GM23338 (cell line): Measurements from ENCODE around the gene FUT2. TPM values are rescaled to one million over a fixed set of nuclear protein-coding genes. Genes with fewer than 3 reads are reported as not detected.

ENCODE experiments used
- ATAC-seq: fragments of 200-7000 bp; cut with Tn5 transposase; 3 replicates; pipeline ENCODE4 v1.9.1; 2020
- DNase-seq: peaks from one replicate; pipeline ENCODE4 v3.0.0-alpha.2; 2015; ENCODE audit warnings: low spot score
- H2AFZ ChIP-seq: fragments of 200-600 bp; sonication (generic); 2 replicates; pipeline ENCODE4 v1.8.0; 2016; ENCODE audit warnings: antibody characterized with exemption, mild to moderate bottlenecking, moderate library complexity
- H3F3A ChIP-seq: fragments of 200-600 bp; sonication (generic); replicated peaks from 2 replicates; pipeline ENCODE4 v1.8.0; 2017; ENCODE audit warnings: antibody characterized with exemption, mixed run types, low read depth
- H3K27ac ChIP-seq: fragments of 200-600 bp; sonication (generic); 2 replicates; pipeline ENCODE4 v1.6.1; 2016; ENCODE audit warnings: low read depth
- H3K27me3 ChIP-seq: fragments of 200-600 bp; sonication (generic); 2 replicates; pipeline ENCODE4 v1.8.0; 2016; ENCODE audit warnings: mild to moderate bottlenecking, mixed run types, moderate library complexity; ENCODE audit not compliant: insufficient read depth
- H3K36me3 ChIP-seq: fragments of 200-600 bp; sonication (generic); 2 replicates; pipeline ENCODE4 v1.8.0; 2016; ENCODE audit warnings: mild to moderate bottlenecking; ENCODE audit not compliant: insufficient read depth
- H3K4me1 ChIP-seq: fragments of 200-600 bp; sonication (generic); 2 replicates; pipeline ENCODE4 v1.8.0; 2016; ENCODE audit warnings: mild to moderate bottlenecking, moderate library complexity; ENCODE audit not compliant: insufficient read depth
- H3K4me2 ChIP-seq: fragments of 200-600 bp; sonication (generic); 2 replicates; pipeline ENCODE4 v1.7.1; 2017; ENCODE audit warnings: mixed run types
- H3K4me3 ChIP-seq: fragments of 200-600 bp; sonication (generic); 2 replicates; pipeline ENCODE4 v1.6.1; 2016; ENCODE audit warnings: mixed run types
- H3K79me2 ChIP-seq: fragments of 200-600 bp; sonication (generic); replicated peaks from 2 replicates; pipeline ENCODE4 v1.8.0; 2017; ENCODE audit warnings: mild to moderate bottlenecking; ENCODE audit not compliant: insufficient read depth
- H3K9me2 ChIP-seq: fragments of 200-600 bp; sonication (generic); 2 replicates; pipeline ENCODE4 v1.8.0; 2017; ENCODE audit not compliant: insufficient read depth
- H4K20me1 ChIP-seq: fragments of 200-600 bp; sonication (generic); replicated peaks from 2 replicates; pipeline ENCODE4 v1.8.0; 2017; ENCODE audit warnings: mild to moderate bottlenecking; ENCODE audit not compliant: insufficient read depth
- H3K27ac Mint-ChIP-seq: 2 replicates; pipeline ENCODE4 v1.8.0; 2020; ENCODE audit warnings: inconsistent platforms, mild to moderate bottlenecking, moderate library complexity, mixed read lengths
- H3K27me3 Mint-ChIP-seq: 3 replicates; pipeline ENCODE4 v1.8.0; 2022; ENCODE audit warnings: low read depth, mild to moderate bottlenecking, moderate library complexity, mixed read lengths, inconsistent platforms; ENCODE audit not compliant: insufficient read depth, poor library complexity
- H3K36me3 Mint-ChIP-seq: 3 replicates; pipeline ENCODE4 v1.8.0; 2021; ENCODE audit warnings: low read depth, mild to moderate bottlenecking, inconsistent platforms, moderate library complexity, mixed read lengths
- H3K4me1 Mint-ChIP-seq: 3 replicates; pipeline ENCODE4 v1.8.0; 2020; ENCODE audit warnings: mild to moderate bottlenecking, inconsistent platforms, mixed read lengths
- H3K4me3 Mint-ChIP-seq: 3 replicates; pipeline ENCODE4 v1.8.0; 2021; ENCODE audit warnings: moderate library complexity, mild to moderate bottlenecking, inconsistent platforms, mixed read lengths
- H3K9me3 Mint-ChIP-seq: 3 replicates; pipeline ENCODE4 v1.8.0; 2020; ENCODE audit warnings: moderate library complexity, mild to moderate bottlenecking, inconsistent platforms, mixed read lengths
- JUNB ChIP-seq: IDR thresholded peaks from one replicate; pipeline ENCODE4 v1.6.1; 2016; ENCODE audit warnings: antibody characterized with exemption; ENCODE audit not compliant: unreplicated experiment
- POLR2AphosphoS5 ChIP-seq: IDR thresholded peaks from 2 replicates; pipeline ENCODE4 v1.6.1; 2016; ENCODE audit warnings: antibody characterized with exemption, low read depth
- ZNF114 ChIP-seq: fragments of 250-450 bp; sonication (Bioruptor Pico); IDR thresholded peaks from 2 replicates; pipeline ENCODE4 v1.5.0; 2020; ENCODE audit warnings: mild to moderate bottlenecking, moderate library complexity
- polyA plus RNA-seq: library from polyadenylated mRNA; unstranded; fragments of >200 nt; fragmentation: Nextera tagmentation; extraction: Ambion mirVana; gene quantifications from 2 replicates; pipeline ENCODE4 v1.2.1, GENCODE V29; 2016
- total RNA-seq: library from RNA; depleted of rRNA; stranded (reverse); fragments of >200 nt; shearing (Covaris generic); gene quantifications from 2 replicates; pipeline ENCODE4 v1.2.3, GENCODE V29; 2014
- TF ChIP-seq, protein P1 (sequence below): IDR thresholded peaks from one replicate; pipeline ENCODE4 v1.6.1; 2018; ENCODE audit warnings: antibody characterized with exemption; ENCODE audit not compliant: unreplicated experiment
- TF ChIP-seq, protein P2 (sequence below), 2 experiments: fragments of 200-600 bp in 1 of 2; sonication (generic) in 1 of 2; conservative IDR thresholded peaks; 2 replicates each; pipeline versions ENCODE4 v1.5.1 to v1.6.1; 2016 to 2017; ENCODE audit warnings: antibody characterized with exemption in 2 of 2, low read depth in 2 of 2, mild to moderate bottlenecking in 2 of 2, moderate library complexity in 1 of 2
- TF ChIP-seq, protein P3 (sequence below): IDR thresholded peaks from 2 replicates; pipeline ENCODE4 v1.6.1; 2016; ENCODE audit warnings: antibody characterized with exemption
- TF ChIP-seq, protein P4 (sequence below): fragments of 250-450 bp; sonication (Bioruptor Pico); IDR thresholded peaks from 2 replicates; pipeline ENCODE4 v1.5.0; 2020; ENCODE audit warnings: mild to moderate bottlenecking, moderate library complexity

The FUT2 gene
- total and polyA plus RNA-seq, 2 experiments from 2014 or later, result 5.0 to 5.6 TPM

DNA sequence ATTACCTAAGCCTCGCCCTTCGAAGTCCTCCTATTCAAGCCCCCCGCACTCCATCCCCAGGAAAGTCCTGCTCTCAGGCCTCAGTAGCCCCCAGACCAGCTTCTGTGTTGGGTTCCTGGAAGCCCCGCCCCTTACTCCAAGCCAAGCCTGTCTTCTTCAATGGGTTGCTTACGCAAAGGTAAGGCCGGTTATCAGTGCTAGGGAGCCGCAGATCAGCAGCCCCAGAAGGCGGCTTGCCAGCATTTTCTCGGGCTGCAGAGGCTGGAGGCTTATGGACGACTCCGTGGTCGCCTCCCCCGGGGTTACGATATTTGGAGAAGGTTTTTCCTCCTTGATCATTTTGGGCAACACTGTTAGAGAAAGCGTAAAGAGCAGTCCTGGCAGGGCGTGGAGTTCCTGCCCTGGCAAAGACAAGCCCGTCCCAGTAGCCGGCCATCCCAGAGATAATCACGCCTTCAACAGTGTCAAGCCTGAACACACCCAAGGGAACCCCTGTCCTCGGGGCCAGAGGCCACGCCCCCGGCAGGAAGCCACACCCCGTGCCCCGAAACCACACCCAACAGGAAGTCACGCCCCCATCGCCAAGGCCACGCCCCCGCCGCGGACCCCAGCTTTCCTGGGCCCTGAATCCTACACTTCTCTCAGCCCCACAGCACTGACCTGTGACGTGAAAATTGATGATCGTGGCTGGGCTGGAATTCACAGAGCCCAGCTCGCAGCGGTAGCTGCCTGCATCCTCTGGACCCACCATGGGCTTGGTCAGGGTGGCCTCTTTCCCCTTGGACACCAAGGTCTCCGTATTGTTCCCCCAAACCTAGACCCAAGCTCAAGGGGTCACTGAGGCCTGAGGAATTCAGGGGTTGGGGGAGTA, 45.6 kb downstream of the FUT2 start:
- TF ChIP-seq JUNB (no peak), POLR2AphosphoS5 (peak; percentile 71)
- Mint-ChIP-seq H3K36me3 (no peaks in the 10 kb centered on the region; the same call in 1 of the 3 replicates), H3K9me3 (peaks cover 5% of the 10 kb centered on the region; the same call in 2 of the 3 replicates), H3K4me3 (peak overlapping the region; percentile 61), H3K27me3 (peaks cover 38% of the 10 kb centered on the region), H3K27ac (peak overlapping the region; percentile 71; the same call in 1 of the 2 replicates), H3K4me1 (peaks cover 38% of the 10 kb centered on the region)
- Histone ChIP-seq H3K27ac (no peak overlapping the region; the same call in 1 of the 2 replicates), H3K27me3 (peaks cover 21% of the 10 kb centered on the region), H3F3A (peaks cover 22% of the 10 kb centered on the region), H2AFZ (0 out of 2 replicates have a peak overlapping the region, but pooled peaks have one; percentile 28), H4K20me1 (no peaks in the 10 kb centered on the region), H3K9me2 (no peaks in the 10 kb centered on the region), H3K36me3 (no peaks in the 10 kb centered on the region), H3K79me2 (no peaks in the 10 kb centered on the region), H3K4me2 (peak overlapping the region; percentile 90), H3K4me1 (peaks cover 41% of the 10 kb centered on the region), H3K4me3 (peak overlapping the region; percentile 68)
- peak; percentile 78 for DNase-seq
- ATAC-seq, result peak; percentile 23

DNA sequence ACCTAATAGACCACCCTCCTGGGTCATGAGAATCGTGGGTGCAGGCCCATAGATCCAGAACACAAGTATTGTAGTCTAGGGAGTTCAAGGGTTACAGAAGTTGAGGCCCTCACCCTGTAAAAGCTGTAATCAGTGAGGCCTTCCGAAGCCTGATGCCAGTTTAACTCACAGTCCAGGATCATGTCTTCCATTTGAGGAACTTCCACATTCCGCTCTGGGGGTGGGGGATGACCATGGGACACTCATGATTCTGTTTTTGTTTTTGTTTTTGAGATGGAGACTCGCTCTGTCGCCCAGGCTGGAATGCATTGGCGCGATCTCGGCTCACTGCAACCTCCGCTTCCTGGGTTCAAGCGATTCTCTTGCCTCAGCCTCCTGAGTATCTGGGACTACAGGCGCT, 46.3 kb downstream of the FUT2 start:
- H3K4me3 Mint-ChIP-seq, result no peak overlapping the region; the same call in 2 of the 3 replicates
- peaks cover 5% of the 10 kb centered on the region; the same call in 2 of the 3 replicates for H3K9me3 Mint-ChIP-seq
- no peaks in the 10 kb centered on the region; the same call in none of the 3 replicates for H3K36me3 Mint-ChIP-seq
- peaks cover 15% of the 10 kb centered on the region for H3F3A ChIP-seq
- no peak for ATAC-seq
- H3K27ac Mint-ChIP-seq, result no peak overlapping the region
- no peaks in the 10 kb centered on the region for H3K9me2 ChIP-seq
- peak overlapping the region; percentile 90; the same call in 1 of the 2 replicates for H3K4me2 ChIP-seq
- H3K27me3 ChIP-seq, result peaks cover 21% of the 10 kb centered on the region
- no peaks in the 10 kb centered on the region for H3K79me2 ChIP-seq
- H3K4me1 Mint-ChIP-seq, result peaks cover 41% of the 10 kb centered on the region
- DNase-seq, result no peak
- peak overlapping the region; percentile 68; the same call in 1 of the 2 replicates for H3K4me3 ChIP-seq
- no peaks in the 10 kb centered on the region for H3K36me3 ChIP-seq
- no peak overlapping the region for H3K27ac ChIP-seq
- H3K4me1 ChIP-seq, result peaks cover 39% of the 10 kb centered on the region
- H2AFZ ChIP-seq, result no peak overlapping the region
- peaks cover 40% of the 10 kb centered on the region for H3K27me3 Mint-ChIP-seq
- no peaks in the 10 kb centered on the region for H4K20me1 ChIP-seq
- TF ChIP-seq, protein P1, sequence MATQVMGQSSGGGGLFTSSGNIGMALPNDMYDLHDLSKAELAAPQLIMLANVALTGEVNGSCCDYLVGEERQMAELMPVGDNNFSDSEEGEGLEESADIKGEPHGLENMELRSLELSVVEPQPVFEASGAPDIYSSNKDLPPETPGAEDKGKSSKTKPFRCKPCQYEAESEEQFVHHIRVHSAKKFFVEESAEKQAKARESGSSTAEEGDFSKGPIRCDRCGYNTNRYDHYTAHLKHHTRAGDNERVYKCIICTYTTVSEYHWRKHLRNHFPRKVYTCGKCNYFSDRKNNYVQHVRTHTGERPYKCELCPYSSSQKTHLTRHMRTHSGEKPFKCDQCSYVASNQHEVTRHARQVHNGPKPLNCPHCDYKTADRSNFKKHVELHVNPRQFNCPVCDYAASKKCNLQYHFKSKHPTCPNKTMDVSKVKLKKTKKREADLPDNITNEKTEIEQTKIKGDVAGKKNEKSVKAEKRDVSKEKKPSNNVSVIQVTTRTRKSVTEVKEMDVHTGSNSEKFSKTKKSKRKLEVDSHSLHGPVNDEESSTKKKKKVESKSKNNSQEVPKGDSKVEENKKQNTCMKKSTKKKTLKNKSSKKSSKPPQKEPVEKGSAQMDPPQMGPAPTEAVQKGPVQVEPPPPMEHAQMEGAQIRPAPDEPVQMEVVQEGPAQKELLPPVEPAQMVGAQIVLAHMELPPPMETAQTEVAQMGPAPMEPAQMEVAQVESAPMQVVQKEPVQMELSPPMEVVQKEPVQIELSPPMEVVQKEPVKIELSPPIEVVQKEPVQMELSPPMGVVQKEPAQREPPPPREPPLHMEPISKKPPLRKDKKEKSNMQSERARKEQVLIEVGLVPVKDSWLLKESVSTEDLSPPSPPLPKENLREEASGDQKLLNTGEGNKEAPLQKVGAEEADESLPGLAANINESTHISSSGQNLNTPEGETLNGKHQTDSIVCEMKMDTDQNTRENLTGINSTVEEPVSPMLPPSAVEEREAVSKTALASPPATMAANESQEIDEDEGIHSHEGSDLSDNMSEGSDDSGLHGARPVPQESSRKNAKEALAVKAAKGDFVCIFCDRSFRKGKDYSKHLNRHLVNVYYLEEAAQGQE, result no peak
- TF ChIP-seq, protein P2, sequence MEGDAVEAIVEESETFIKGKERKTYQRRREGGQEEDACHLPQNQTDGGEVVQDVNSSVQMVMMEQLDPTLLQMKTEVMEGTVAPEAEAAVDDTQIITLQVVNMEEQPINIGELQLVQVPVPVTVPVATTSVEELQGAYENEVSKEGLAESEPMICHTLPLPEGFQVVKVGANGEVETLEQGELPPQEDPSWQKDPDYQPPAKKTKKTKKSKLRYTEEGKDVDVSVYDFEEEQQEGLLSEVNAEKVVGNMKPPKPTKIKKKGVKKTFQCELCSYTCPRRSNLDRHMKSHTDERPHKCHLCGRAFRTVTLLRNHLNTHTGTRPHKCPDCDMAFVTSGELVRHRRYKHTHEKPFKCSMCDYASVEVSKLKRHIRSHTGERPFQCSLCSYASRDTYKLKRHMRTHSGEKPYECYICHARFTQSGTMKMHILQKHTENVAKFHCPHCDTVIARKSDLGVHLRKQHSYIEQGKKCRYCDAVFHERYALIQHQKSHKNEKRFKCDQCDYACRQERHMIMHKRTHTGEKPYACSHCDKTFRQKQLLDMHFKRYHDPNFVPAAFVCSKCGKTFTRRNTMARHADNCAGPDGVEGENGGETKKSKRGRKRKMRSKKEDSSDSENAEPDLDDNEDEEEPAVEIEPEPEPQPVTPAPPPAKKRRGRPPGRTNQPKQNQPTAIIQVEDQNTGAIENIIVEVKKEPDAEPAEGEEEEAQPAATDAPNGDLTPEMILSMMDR (conservative IDR thresholded peaks at IDR 0.05; ENCODE audit: low read depth in 2 of 2), result no peak
- TF ChIP-seq ZNF114 (CRISPR knock-in tag) (no peak), JUNB (no peak)
- TF ChIP-seq, protein P3, sequence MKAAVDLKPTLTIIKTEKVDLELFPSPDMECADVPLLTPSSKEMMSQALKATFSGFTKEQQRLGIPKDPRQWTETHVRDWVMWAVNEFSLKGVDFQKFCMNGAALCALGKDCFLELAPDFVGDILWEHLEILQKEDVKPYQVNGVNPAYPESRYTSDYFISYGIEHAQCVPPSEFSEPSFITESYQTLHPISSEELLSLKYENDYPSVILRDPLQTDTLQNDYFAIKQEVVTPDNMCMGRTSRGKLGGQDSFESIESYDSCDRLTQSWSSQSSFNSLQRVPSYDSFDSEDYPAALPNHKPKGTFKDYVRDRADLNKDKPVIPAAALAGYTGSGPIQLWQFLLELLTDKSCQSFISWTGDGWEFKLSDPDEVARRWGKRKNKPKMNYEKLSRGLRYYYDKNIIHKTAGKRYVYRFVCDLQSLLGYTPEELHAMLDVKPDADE, result no peak
- TF ChIP-seq, protein P4, sequence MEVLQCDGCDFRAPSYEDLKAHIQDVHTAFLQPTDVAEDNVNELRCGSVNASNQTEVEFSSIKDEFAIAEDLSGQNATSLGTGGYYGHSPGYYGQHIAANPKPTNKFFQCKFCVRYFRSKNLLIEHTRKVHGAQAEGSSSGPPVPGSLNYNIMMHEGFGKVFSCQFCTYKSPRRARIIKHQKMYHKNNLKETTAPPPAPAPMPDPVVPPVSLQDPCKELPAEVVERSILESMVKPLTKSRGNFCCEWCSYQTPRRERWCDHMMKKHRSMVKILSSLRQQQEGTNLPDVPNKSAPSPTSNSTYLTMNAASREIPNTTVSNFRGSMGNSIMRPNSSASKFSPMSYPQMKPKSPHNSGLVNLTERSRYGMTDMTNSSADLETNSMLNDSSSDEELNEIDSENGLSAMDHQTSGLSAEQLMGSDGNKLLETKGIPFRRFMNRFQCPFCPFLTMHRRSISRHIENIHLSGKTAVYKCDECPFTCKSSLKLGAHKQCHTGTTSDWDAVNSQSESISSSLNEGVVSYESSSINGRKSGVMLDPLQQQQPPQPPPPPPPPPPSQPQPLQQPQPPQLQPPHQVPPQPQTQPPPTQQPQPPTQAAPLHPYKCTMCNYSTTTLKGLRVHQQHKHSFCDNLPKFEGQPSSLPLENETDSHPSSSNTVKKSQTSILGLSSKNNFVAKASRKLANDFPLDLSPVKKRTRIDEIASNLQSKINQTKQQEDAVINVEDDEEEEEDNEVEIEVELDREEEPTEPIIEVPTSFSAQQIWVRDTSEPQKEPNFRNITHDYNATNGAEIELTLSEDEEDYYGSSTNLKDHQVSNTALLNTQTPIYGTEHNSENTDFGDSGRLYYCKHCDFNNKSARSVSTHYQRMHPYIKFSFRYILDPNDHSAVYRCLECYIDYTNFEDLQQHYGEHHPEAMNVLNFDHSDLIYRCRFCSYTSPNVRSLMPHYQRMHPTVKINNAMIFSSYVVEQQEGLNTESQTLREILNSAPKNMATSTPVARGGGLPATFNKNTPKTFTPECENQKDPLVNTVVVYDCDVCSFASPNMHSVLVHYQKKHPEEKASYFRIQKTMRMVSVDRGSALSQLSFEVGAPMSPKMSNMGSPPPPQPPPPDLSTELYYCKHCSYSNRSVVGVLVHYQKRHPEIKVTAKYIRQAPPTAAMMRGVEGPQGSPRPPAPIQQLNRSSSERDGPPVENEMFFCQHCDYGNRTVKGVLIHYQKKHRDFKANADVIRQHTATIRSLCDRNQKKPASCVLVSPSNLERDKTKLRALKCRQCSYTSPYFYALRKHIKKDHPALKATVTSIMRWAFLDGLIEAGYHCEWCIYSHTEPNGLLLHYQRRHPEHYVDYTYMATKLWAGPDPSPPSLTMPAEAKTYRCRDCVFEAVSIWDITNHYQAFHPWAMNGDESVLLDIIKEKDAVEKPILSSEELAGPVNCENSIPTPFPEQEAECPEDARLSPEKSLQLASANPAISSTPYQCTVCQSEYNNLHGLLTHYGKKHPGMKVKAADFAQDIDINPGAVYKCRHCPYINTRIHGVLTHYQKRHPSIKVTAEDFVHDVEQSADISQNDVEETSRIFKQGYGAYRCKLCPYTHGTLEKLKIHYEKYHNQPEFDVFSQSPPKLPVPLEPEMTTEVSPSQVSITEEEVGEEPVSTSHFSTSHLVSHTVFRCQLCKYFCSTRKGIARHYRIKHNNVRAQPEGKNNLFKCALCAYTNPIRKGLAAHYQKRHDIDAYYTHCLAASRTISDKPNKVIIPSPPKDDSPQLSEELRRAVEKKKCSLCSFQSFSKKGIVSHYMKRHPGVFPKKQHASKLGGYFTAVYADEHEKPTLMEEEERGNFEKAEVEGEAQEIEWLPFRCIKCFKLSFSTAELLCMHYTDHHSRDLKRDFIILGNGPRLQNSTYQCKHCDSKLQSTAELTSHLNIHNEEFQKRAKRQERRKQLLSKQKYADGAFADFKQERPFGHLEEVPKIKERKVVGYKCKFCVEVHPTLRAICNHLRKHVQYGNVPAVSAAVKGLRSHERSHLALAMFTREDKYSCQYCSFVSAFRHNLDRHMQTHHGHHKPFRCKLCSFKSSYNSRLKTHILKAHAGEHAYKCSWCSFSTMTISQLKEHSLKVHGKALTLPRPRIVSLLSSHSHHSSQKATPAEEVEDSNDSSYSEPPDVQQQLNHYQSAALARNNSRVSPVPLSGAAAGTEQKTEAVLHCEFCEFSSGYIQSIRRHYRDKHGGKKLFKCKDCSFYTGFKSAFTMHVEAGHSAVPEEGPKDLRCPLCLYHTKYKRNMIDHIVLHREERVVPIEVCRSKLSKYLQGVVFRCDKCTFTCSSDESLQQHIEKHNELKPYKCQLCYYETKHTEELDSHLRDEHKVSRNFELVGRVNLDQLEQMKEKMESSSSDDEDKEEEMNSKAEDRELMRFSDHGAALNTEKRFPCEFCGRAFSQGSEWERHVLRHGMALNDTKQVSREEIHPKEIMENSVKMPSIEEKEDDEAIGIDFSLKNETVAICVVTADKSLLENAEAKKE (CRISPR knock-in tag), result no peak
